GM21825 (cell line): ENCODE measurements around the gene TRIM10.
"Not testable (repeated sequence)": the region's sequence is repeated elsewhere in the genome, so short reads cannot be mapped to it uniquely, and the experiment has no call there.

Source experiments
- ATAC-seq: cut with Tn5 transposase; IDR thresholded peaks from one replicate; pipeline ENCODE4 v1.9.1; 2021; ENCODE audit warnings: mild to moderate bottlenecking, moderate library complexity; ENCODE audit not compliant: unreplicated experiment

TRIM10 gene

GRCh38 chr6:30172681-30173080, 11.7 kb upstream of the TRIM10 start:
- no peak for ATAC-seq

GRCh38 chr6:30171677-30172471, 10.9 kb upstream of the TRIM10 start:
- no peak for ATAC-seq

- no peak for ATAC-seq
These were observed 8.9 kb upstream of the TRIM10 start for GRCh38 chr6:30169658-30170614.

GRCh38 chr6:30168741-30169140, 7.7 kb upstream of the TRIM10 start:
- ATAC-seq = no peak

- ATAC-seq = no peak
These were observed 6.1 kb upstream of the TRIM10 start for GRCh38 chr6:30167101-30167500.

- not testable (repeated sequence) for ATAC-seq
These were observed 4.2 kb upstream of the TRIM10 start for GRCh38 chr6:30165238-30165637.

GRCh38 chr6:30164714-30165113, 3.7 kb upstream of the TRIM10 start:
- no peak for ATAC-seq

- no peak for ATAC-seq
These were observed 3.1 kb upstream of the TRIM10 start for GRCh38 chr6:30163918-30164654.

- no peak for ATAC-seq
These were observed 2.3 kb upstream of the TRIM10 start, which contains the start of gene TRIM15 for GRCh38 chr6:30163090-30163917. Gene TRIM15 (plus strand): TSS chr6:30163546. CDS start chr6:30163685, 139 bp downstream.

GRCh38 chr6:30162265-30163089, 1.5 kb upstream of the TRIM10 start:
- no peak for ATAC-seq

- no peak for ATAC-seq
These were observed 815 bp downstream of the TRIM10 start for GRCh38 chr6:30160008-30160784.

GRCh38 chr6:30158475-30159040, 2.5 kb downstream of the TRIM10 start:
- no peak for ATAC-seq

- no peak for ATAC-seq
These were observed 3.0 kb downstream of the TRIM10 start for GRCh38 chr6:30157999-30158398.

- ATAC-seq = no peak
These were observed 3.4 kb downstream of the TRIM10 start for GRCh38 chr6:30157581-30157980.

GRCh38 chr6:30156774-30157173, 4.2 kb downstream of the TRIM10 start:
- no peak for ATAC-seq

- no peak for ATAC-seq
These were observed 4.8 kb downstream of the TRIM10 start for GRCh38 chr6:30156262-30156599.

- no peak for ATAC-seq
These were observed 5.3 kb downstream of the TRIM10 start for GRCh38 chr6:30155520-30156261.
